ENCODE results near the gene CRYL1. TPM values are rescaled to one million over a fixed set of nuclear protein-coding genes. Genes with fewer than 3 reads are reported as not detected.

CRYL1 gene
- total RNA-seq, 1 donor from 2014 or later, result 29.4 TPM

DNA sequence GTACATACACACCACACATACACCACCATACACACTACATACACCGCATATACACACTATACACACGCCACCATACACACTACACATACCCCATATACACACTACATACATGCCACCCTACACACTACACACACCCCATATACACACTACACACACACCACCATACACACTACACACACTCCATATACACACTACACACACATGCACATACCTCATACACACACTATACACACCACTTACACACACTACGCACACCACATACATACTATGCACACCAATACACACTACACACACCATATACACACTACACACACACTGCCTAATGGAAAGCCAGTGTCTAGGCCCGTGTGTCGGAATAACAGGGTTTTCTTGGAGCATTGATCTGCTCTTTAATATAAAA, 27.5 kb downstream of the CRYL1 start:
- Mint-ChIP-seq H3K9me3 (peaks cover 12% of the 10 kb centered on the region), H3K27me3 (ENCODE audit: low read depth) (no peaks in the 10 kb centered on the region), H3K4me1 (peaks cover 6% of the 10 kb centered on the region), H3K27ac (no peak overlapping the region), H3K4me3 (no peak overlapping the region), H3K36me3 (peaks cover 19% of the 10 kb centered on the region)
- no peak for DNase-seq (ENCODE audit: low spot score in 2 of 2, unreplicated experiment in 2 of 2)
- TF ChIP-seq CTCF (IDR thresholded peaks at IDR 0.05; ENCODE audit: unreplicated experiment), result no peak

DNA sequence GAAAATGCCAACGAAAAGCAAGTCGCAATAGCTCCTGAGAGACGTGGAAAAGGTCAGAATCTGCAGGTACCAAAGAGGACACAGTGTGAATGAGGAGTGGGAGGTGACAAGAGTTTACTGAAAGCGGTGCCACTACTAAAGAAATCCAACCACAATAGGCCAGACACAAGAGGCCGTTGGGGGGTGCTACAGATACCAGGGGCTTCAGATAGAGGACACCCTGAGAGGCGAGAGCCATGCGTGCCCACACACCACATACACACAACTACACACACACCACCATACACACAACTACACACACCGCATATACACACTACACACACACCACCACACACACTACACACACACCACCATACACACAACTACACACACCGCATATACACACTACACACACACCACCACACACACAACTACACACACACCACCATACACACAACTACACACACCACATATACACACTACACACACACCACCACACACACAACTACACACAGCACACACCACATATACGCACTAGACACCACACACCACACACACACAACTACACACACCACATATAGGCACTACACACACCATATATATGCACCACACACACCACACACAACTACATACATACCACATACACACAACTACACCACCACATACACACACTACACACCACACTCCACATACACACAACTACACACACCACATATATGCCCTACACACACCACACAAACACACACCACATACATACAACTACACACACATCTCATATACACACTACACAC, 28.5 kb downstream of the CRYL1 start:
- TF ChIP-seq CTCF (IDR thresholded peaks at IDR 0.05; ENCODE audit: unreplicated experiment), result no peak
- H3K4me1 Mint-ChIP-seq, result peaks cover 10% of the 10 kb centered on the region
- no peak overlapping the region for H3K4me3 Mint-ChIP-seq
- H3K27me3 Mint-ChIP-seq (ENCODE audit: low read depth), result no peaks in the 10 kb centered on the region
- H3K36me3 Mint-ChIP-seq, result peaks cover 19% of the 10 kb centered on the region
- H3K9me3 Mint-ChIP-seq, result peaks cover 12% of the 10 kb centered on the region
- DNase-seq (ENCODE audit: low spot score in 2 of 2, unreplicated experiment in 2 of 2), result no peak
- H3K27ac Mint-ChIP-seq, result no peak overlapping the region

- TF ChIP-seq CTCF (IDR thresholded peaks at IDR 0.05; ENCODE audit: unreplicated experiment), result peak; percentile 87
- Mint-ChIP-seq H3K27me3 (ENCODE audit: low read depth) (no peaks in the 10 kb centered on the region), H3K36me3 (peaks cover 8% of the 10 kb centered on the region)
Observed at GRCh38 chr13:20495087-20496023, 30.3 kb downstream of the CRYL1 start.

GRCh38 chr13:20494656-20495055, 31.0 kb downstream of the CRYL1 start:
- no peak overlapping the region for H3K27ac Mint-ChIP-seq
- H3K36me3 Mint-ChIP-seq, result peaks cover under 1% of the 10 kb centered on the region
- TF ChIP-seq CTCF (IDR thresholded peaks at IDR 0.05; ENCODE audit: unreplicated experiment), result no peak
- H3K27me3 Mint-ChIP-seq (ENCODE audit: low read depth), result no peaks in the 10 kb centered on the region
- DNase-seq (ENCODE audit: low spot score in 2 of 2, unreplicated experiment in 2 of 2), result no peak
- peaks cover 14% of the 10 kb centered on the region for H3K4me1 Mint-ChIP-seq
- no peak overlapping the region for H3K4me3 Mint-ChIP-seq
- no peaks in the 10 kb centered on the region for H3K9me3 Mint-ChIP-seq

More at GRCh38 chr13:20495087-20496023, 30.3 kb downstream of the CRYL1 start:
- H3K4me1 Mint-ChIP-seq, result peaks cover 14% of the 10 kb centered on the region
- peaks cover 5% of the 10 kb centered on the region for H3K9me3 Mint-ChIP-seq
- no peak overlapping the region for H3K4me3 Mint-ChIP-seq
- DNase-seq (ENCODE audit: low spot score in 2 of 2, unreplicated experiment in 2 of 2), result peak in 1 of 2 experiments; percentile 49
- H3K27ac Mint-ChIP-seq, result peak overlapping the region; percentile 43

DNA sequence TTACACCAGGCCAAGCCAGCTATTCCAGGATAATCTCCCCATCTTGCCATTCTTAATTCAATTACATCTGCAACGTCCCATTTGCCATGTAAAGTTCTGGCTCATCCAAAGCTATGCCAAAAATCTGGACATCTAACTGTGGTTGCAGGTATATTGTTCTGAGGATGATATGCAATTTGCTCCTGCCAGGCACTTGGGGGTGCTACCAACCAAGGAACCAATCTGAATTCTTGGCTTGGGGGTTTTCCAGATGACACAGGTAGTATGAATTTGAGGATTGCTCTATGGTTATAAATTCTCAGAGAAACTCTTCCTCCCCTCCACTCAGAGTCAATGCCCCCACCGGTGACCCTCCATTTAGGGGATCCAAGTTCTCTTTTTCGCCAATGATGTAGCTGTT, 33.0 kb downstream of the CRYL1 start:
- peaks cover 4% of the 10 kb centered on the region for H3K36me3 Mint-ChIP-seq
- H3K4me3 Mint-ChIP-seq, result no peak overlapping the region
- DNase-seq (ENCODE audit: low spot score in 2 of 2, unreplicated experiment in 2 of 2), result no peak
- H3K9me3 Mint-ChIP-seq, result no peaks in the 10 kb centered on the region
- no peak for TF ChIP-seq CTCF (IDR thresholded peaks at IDR 0.05; ENCODE audit: unreplicated experiment)
- no peak overlapping the region for H3K27ac Mint-ChIP-seq
- H3K27me3 Mint-ChIP-seq (ENCODE audit: low read depth), result no peaks in the 10 kb centered on the region
- peaks cover 14% of the 10 kb centered on the region for H3K4me1 Mint-ChIP-seq

Data from mesothelial cell of epicardium (in vitro differentiated cells).